HG03469 (cell line): Measurements from ENCODE around the gene MIPEP.
"Not testable (repeated sequence)": the region's sequence is repeated elsewhere in the genome, so short reads cannot be mapped to it uniquely, and the experiment has no call there.

Experiments used
- ATAC-seq: cut with Tn5 transposase; IDR thresholded peaks from one replicate; pipeline ENCODE4 v1.9.1; 2021; ENCODE audit warnings: mild to moderate bottlenecking, moderate library complexity, moderate number of reproducible peaks; ENCODE audit not compliant: unreplicated experiment

MIPEP gene

GRCh38 chr13:23751195-23751594 lies 138.0 kb downstream of the MIPEP start:
- no peak for ATAC-seq

DNA sequence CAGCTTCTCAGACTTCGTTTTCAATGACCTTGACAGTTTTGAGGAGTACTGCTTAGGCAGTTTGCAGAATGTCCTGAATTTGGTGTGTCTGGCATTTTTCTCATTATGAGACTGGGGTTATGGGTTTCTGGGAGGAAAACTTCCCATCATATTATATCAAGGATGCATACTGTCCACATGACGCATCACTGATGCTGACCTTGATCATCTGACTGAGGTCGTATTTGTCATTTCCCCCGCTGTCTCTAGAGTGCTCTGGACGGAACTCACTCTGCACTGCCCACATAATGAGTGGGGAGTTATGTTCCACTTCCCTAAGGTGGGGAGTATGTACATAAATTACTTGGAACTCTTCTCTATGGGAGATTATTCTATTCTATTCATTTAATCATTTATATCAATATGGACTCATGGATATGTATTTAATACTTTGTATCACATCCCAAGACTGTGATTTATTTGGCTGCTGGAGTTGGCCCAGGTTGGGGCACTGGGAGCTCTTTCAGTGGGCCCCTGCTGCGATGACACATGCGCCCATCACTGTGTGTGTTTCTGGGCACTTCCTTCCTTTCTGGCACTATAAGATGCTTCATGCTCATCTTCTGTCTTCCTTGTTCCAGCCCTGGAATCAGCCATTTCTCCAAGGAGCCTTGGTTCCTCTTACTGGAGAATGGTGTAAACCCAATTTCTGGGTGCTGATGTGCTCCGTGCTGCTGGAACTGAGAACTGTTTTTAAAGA lies 138.6 kb downstream of the MIPEP start:
- ATAC-seq = no peak

DNA sequence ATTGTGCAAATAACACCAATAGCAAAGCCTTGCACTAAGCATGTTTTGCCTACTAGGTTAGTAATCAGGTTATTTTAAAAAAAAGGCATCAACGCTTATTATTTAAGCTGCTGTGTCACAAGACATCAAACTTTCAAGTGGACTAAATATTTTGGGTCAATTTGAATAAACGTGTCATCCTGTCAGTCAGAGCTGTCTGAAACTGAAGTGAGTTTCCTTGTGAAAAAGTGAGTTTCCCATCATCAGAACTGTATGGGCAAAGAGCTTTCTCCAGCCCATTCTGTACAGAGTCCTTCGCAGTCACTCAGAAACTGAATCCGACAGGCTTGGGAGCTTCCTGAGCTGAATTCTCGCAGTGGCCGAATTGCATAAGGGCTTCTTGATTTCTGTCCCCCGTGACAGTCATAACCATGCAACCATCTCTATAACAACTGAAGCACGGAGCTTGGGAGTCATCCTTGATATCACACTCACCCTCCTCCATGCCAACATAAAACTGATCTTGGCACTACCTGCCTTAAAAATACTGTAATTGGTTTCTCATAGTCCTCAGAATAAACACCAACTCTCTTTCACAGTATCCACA lies 139.8 kb downstream of the MIPEP start:
- ATAC-seq = no peak

GRCh38 chr13:23748109-23748990 lies 140.8 kb downstream of the MIPEP start:
- ATAC-seq = no peak

DNA sequence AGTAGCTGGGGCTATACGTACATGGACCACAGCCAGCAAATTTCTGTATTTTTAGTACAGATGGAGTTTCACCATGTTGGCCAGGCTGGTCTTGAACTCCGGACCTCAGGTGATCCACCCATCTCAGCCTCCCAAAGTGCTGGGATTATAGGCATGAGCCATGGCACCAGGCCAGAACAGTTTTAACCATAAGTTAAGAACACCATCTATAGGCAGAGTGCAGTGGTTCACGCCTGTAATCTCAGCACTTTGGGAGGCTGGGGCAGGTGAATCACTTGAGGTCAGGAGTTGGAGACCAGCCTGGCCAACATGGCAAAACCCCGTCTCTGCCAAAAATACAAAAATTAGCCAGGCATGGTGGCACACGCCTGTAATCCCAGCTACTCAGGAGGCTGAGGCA lies 143.1 kb downstream of the MIPEP start:
- ATAC-seq = not testable (repeated sequence)

DNA sequence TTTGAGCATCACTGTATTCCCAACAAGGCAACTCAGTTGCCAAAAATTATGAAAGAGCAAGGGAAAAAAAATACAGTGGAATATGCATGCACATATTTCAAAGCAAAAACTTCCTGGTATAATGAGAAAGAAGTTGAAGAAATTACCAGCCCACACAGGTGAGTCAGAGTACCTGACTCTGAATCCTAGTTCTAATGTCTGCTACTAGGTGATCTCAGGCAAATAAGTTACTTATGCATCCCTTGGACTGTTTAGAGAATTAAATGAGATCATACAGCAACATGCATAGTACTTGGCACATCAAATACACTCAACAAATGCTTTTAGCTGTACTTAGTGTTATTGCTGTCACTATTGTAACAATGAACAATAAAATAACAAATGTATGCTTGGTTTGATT lies 144.9 kb downstream of the MIPEP start:
- no peak for ATAC-seq

DNA sequence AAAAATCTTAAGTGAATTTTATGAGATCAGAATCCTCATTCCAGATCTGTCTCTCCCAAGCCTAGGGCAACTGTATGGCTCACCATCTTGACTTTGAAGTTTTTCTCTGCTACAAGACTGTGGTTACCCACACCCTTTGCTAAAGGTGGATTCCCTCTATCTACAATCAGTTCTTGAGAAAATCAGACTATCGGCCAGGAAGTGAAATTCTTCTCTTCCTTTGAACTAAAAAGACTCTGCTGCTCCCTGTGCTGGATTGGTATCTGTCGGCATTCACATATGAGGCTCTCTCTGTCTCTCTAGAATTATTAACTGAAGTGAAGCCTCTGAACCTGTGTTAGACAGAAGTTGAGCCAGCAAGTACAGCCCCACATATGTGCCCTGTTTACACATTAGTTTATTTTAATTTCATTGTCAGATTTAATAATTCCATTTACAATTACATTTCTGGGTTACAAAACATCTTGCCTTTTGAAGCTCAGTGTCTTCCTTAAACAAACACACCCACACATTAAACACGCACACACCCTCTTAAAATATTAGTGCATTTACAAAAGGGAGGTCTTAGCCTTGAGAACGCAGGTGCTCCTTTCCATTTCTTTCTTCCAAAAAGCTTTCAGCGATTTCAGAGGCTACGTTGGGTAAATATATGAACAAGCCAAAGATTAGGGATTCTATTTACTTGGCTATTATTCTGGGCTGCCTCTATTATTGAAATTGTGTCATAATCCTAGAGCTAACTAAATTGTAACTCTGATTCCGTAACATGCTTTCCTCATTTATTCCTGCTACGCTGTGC lies 145.7 kb downstream of the MIPEP start:
- peak; percentile 60 for ATAC-seq

DNA sequence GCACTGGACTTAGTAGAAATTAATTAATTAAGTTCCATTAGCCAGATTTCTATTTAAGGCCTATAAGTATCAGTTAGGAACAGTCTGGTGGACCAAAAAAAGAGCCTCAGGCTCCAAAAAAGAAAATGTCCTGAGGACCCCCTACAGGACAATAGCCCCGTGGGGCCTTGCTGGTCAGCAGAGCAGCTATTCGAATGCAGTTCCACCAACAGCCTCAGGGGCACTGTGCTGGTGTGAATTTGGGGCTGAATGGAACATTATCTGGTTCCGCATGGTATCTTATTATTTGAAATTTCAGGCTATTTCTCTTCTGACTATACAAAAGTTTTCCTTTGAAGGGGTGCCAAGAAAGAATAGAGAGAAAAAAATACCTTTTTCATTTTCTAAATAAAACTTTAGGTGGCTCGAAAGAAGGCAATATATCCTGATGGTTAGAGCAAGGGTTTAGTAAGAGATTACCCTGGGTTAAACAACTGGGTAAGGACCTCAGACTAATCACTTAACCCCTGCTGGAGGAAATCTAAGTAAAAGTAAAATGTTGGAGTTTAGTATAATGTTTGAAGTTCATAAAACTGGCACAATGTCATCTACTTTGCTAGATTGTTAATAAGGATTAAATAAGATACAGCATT lies 147.2 kb downstream of the MIPEP start:
- no peak for ATAC-seq

GRCh38 chr13:23740002-23740401 lies 149.2 kb downstream of the MIPEP start:
- ATAC-seq = no peak

- no peak for ATAC-seq
These were observed 149.6 kb downstream of the MIPEP start for GRCh38 chr13:23739596-23739995.

- no peak for ATAC-seq
These were observed 152.7 kb downstream of the MIPEP start for GRCh38 chr13:23736541-23736940.

- ATAC-seq = no peak
These were observed 153.9 kb downstream of the MIPEP start for GRCh38 chr13:23735329-23735728.

GRCh38 chr13:23731709-23732108 lies 157.5 kb downstream of the MIPEP start:
- no peak for ATAC-seq

DNA sequence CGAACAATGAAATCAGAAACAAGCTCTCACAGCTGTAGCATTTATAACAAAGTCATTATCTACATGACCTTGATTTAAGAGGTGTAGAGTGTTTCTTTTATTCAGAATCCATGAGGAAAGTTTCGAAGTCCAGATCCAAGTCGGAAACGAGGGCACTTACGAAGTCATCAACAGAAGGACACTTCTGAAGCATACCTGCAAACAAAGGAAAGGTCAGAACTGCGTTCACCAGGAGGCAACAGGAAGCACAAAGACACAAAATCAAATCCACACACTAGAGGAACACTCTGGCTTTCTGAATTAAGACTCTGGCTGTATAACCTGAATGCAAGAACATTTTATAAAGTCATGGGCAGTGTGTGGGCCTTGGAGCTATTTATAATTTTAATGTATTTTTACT lies 158.9 kb downstream of the MIPEP start:
- ATAC-seq = no peak

DNA sequence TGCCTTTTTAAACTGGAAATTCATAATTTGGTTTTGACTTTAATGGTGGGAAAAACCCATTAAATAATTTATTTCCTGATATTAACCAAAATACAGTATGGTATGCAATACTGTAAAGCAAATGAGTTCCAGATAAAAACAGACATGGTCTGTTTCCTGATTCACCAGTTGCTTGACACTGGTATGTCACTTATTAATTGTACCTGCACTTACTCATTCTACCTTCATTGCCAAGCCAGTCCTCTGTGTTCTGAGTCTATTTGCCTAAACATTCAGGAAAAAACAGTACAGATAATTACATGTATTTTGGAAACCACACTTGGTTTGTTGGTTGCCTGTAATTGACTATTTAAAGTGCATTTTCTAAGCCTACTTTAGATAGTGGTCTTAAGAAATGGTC lies 159.7 kb downstream of the MIPEP start:
- ATAC-seq = no peak

DNA sequence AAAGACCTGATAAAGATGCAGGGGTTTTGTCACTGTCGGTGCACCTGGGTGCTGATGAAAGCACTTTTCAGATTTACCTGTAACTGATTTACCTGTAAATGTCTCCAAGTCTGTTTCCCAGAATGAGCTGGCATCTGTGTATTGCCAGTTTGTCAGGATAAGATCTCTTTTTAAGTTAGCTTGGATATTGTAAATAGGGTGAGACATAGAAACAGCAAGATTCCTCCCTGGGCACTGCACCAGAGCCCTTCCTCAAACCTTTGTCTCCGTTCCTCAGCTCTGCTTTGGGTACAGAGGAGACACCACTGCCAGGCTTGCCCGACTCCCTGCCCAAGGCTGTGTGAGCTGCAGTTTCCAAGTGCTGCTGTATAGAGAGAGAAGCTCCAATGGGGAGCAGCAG lies 160.4 kb downstream of the MIPEP start:
- no peak for ATAC-seq

DNA sequence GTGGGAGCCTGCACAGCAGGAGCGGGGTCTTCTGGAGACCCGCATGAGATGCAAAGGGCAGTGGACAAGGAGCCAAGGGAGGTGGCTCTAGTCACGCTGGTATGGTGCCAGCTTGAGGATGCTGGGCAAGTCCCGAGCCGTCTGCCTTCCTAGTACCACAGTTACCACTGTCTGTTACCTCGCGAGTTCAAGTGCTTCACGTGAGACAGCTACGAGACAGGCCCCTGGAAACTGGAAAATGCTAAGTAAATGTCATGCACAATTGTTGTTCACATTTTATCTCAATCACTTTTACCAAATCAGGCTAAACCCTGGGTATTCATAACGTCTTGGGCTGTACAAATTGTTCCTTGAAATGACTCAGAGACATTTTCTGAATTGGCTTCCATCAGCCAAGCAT lies 163.3 kb downstream of the MIPEP start:
- ATAC-seq = no peak

- no peak for ATAC-seq
These were observed 164.8 kb downstream of the MIPEP start for GRCh38 chr13:23724196-23724970.

DNA sequence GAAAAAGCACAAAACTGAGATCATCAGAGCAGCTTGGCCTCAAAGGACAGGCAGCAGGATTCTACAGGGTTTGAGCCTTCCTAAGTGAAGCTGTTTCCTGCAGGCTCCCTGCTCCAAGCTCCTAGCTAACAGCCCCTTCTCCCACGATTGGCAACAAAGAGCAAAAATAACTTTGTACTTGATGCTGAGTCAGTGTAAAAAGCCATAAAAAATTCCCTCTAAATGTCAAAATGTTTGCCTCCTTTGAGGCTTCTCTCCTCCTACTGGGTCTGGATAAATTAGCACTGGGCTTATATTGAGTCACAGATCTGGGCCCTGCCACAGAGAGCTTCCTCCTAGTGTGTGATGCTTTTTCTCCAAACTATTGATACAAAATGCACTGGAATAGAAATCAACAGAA lies 165.7 kb downstream of the MIPEP start:
- no peak for ATAC-seq
